ENCODE data around the gene FAM89B.
"Not testable (repeated sequence)": the region's sequence is repeated elsewhere in the genome, so short reads cannot be mapped to it uniquely, and the experiment has no call there.

The FAM89B gene

DNA sequence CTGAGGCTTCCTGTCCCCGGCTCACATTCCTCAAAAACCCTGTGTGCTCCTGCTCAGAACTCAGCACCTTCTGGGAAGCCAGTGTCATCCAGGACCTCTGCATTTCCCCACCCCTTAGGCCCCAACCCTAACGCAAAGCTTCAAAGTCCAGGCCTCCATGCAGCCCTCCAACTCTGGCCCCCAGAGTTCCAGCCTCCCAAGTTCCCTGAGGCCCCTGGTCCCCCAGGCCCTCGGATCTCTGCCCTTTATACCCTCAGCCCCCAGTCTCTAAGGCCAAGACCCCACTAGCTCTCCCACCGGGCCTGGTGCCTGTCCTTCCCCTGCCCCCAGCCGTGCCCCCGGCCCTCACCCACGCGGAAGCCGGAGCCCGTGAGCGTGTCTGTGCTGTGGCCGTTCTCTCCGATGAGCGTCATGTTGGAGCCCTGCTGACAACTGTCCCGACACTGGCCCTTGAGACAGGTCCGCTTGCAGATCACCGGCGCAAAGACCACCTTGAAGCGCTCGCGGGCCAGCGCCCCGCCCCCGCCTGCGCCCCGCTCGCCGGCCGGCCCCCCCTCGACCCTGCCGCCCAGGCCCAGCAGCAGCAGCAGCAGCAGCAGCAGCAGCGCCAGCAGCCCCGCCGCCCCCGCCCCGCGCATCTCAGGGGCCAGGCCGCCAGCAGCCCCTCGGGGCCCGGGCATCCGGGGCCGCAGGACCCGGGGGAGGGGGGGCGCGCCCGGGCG lies 14.9 kb upstream of the FAM89B start:
- DNase-seq (ENCODE audit: low read depth): no peak

DNA sequence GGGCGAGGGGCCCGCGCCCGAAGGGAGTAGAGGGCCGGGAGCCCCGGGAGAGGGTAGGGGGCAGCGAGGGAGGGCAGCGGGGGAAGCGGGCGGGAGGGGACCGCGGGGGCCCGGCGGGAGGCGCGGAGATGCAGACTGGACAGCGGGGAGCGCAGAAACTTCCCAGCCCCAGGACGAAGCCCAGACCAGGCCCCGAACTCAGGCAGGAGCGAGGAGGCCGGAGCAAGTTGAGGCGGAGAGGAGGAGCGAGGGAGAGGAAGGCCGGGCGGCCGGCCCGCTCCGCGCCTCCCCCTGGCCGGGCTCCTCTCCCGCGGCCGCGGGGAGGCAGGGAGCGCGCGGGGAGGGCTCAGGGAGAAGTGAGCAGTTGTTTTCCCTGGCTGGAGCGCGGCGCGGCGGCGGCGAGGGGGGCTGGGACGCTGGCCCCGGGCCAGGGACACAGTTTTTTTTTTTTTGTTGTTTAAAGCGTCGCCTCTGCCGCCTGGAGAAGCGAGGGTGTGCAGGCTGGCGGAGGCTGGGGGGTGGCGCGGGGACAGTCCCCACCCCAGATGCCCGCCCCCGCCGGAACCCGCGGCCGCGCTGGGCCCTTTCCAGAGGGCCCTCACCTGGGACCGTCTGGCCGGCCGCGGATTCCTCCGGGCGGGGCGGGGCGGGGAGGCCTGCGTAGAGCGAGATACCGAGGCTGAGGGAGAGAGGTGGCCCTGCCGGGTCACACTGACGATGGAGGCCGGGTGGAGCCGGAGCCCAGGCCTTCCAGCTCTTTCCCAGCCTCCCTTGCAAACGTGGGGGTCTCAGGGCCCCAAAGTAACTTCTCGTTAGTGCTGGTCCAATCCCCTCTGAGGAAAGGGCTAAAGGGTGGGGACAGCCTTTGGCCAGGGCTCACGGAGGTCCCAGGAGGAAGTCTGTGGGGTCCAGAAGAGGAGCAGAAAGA lies 14.1 kb upstream of the FAM89B start, which contains the start of gene LTBP3:
Gene LTBP3 (minus strand): TSS at position 358 of the 928 bp plus-strand sequence. CDS start 400 bp downstream, outside the sequence.
- no peak for DNase-seq (ENCODE audit: low read depth)

GRCh38 chr11:65558930-65559509 lies 13.3 kb upstream of the FAM89B start:
- DNase-seq (ENCODE audit: low read depth): no peak

DNA sequence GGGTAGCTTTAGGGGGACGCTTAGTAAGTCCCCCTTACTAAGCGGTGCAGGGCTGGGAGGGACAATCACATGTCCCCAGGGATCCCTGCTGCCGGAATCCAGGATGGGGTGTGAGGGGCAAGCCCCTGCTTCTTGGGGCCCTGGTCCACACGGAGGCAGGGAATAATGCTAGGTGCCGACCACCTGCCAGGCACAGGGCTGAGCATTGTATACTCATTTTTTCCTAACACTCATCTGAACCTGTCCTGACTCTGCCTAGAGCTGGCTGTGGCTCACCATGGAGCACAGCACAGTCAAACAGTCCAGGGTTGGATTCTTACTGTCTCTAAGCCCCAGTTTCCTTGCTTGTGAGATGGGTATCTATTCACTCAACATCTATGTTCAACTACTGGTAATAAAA lies 12.8 kb upstream of the FAM89B start:
- no peak for DNase-seq (ENCODE audit: low read depth)

GRCh38 chr11:65559951-65560537 lies 12.3 kb upstream of the FAM89B start:
- DNase-seq (ENCODE audit: low read depth): no peak

DNA sequence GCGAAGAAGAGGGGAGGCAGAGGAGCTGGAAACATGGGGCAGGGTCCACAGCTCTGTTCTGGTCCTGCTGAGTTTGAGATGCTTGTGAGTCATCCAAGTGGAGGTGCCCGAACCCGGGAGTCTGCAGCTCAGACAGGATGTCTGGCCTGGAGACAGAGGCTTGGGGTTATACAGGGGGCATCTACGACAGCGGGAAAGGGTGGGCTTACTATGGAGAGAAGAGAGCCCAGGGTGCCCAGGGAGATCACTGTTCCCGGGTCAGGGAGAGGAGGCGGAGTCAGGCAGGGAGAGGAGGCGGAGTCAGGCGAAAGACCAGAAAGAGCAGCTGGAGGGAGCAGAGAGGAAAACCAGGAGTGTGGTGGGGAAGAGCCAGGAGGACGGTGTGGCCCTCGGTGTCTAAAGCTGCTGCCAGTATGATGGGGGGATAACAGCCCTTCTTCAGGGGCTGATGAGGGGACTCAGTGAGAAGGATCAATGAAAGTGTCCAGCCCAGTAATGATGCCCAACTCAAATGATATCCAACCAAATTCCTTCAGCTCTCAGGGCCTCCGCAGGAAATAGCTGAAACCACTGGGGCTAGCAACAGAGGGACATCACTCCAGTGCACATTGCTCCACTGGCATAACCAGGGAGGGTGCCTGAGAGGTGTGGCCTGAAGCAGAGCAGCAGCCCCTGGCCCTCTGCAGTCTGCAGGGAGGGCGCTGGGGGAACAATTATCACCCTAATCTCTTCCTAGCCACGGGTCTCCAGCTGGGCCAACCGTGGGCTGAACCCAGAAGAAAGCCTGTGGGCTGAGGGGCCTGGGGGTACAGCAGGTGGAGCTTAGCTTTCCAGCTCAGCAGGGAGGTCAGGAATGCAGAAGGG lies 11.6 kb upstream of the FAM89B start:
- DNase-seq (ENCODE audit: low read depth): peak; percentile 63

DNA sequence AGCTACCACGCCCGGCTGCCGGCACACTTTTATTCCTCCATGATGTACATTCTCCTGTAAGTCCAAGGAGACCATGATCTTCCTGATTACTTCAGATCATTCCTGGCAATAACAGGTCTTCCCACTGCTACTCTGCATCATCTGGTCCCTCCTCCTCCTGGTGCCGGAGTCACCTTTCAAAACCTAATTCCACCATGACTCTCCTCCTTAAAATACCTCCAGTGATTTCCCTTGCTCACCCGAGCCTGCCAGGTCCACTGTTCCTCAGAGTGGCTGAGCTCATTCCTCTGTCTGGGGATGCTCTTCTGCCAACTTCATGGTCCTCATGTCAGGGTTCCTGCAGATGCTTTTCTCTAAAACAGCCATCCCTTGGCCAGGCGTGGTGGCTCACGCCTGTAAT lies 10.3 kb upstream of the FAM89B start:
- DNase-seq (ENCODE audit: low read depth): no peak

DNA sequence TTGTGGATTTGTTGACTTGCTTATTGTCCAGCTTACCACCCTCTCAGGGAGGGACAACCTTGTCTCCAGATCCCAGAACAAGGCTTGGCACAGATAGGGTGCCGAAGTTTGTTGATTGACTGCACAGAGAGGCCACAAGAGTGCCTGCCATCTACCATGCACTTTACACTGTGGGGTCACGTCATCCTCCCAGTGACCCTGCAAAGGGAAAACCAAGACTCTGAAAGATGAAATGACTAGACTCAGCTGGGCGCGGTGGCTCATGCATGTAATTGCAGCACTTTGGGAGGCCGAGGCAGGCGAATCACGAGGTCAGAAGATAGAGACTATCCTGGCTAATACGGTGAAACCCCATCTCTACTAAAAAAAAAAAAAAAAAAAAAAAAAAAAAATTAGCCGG lies 9.6 kb upstream of the FAM89B start:
- no peak for DNase-seq (ENCODE audit: low read depth)

DNA sequence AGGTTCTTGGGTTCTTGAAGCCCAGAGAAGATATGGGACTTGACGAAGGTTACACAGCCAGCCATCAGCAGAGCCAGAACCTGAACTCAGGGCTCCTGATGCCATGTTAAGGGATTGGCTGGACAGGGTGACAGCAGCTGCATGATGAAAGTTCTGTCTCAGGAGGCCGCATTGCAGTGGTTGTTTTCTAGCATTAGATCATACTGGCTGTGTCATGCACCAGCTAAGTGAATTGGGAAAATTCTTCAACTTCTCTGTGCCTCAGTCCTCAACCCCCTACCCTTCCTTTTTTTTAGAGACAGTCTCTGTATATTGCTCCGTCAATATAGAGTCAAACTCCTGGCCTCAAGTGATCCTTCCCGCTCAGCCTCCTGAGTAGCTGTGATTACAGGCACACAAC lies 8.7 kb upstream of the FAM89B start:
- DNase-seq (ENCODE audit: low read depth): no peak

- not testable (repeated sequence) for DNase-seq (ENCODE audit: low read depth)
Measured at GRCh38 chr11:65564879-65565559, 7.3 kb upstream of the FAM89B start.

- DNase-seq (ENCODE audit: low read depth): no peak
Measured at GRCh38 chr11:65565624-65566453, 6.5 kb upstream of the FAM89B start.

DNA sequence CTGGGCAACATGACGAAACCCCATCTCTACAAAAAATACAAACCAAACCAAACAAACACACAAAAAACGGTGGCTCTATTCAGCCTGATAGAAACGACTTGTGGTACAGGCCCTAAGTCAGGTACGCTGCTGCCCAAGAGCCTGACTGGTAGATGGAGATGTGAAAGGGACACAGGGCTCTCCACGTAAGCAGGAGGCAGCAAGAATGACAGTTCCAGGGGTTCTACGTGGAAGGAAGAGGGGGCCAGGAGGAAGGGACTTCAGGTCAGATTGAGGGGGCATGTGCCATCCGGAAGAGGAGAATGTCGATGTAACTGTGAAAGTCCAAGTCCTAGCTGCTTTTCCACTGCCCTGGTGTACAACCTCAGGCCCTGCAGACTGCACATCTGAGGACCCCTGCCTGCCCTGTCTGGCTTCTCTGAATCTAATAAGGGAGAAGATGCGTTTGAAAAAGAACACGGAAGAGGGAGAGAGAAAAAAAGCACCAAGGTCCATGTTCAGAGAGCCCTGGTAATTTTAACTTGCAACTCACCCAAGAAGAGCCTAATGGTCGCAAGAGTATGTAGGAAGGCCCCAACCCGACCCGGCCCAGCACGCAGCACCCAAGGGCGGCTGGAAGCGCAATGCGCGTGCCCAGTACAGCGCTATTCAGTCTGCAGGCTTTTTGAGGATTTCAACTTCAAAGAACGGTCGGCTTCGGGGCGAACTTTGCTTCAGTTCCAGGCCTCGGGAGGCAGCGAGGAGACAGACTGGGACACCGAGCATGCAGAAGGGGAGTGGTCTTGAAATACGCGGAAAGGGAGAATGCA lies 3.0 kb upstream of the FAM89B start:
- DNase-seq (ENCODE audit: low read depth): no peak

DNA sequence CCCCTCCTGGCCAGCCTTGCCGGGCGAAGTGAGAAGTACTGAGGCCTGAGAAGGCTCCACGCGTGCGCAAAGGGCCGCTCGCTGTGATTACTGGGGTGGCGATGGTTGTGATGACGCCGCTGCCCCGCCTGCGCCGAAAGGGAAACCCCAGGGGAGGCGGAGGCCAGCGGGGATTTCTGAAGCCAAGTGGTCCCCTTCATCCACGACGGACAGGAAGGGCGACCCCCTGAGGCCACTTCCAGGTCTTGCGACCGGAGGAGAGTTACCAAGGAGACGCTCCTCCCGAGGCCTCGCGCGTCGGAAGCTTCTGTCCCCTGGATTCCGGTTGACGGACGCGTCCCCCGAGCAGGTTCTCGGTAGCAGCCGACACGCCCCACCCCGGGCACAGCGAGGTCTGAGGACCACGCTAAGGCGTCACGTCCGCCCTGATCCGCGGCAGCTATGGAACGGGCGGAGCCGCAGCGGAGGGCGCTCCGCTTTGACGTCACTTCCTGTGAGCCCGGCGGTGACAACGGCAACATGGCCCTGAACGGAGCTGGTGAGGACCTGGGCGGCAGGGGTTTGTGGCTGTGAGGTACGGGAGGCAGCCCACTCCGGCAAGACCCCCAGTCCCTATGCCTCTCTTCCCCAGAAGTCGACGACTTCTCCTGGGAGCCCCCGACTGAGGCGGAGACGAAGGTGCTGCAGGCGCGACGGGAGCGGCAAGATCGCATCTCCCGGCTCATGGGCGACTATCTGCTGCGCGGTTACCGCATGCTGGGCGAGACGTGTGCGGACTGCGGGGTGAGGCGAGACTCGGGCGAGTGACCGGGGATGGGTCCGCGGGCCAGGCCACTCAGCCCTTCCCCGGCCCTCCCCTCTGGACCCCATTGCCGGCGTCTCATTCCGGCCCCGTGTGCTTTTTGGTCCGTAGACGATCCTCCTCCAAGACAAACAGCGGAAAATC lies 2.1 kb upstream of the FAM89B start, which contains the start of gene ZNRD2:
Gene ZNRD2 (plus strand): TSS at position 505 of the 946 bp plus-strand sequence. CDS start 15 bp downstream, at position 520.
- peak; percentile 93 for DNase-seq (ENCODE audit: low read depth)

- no peak for DNase-seq (ENCODE audit: low read depth)
Measured at GRCh38 chr11:65571420-65571819, 918 bp upstream of the FAM89B start.

- no peak for DNase-seq (ENCODE audit: low read depth)
Measured at GRCh38 chr11:65571940-65572339, 398 bp upstream of the FAM89B start.

DNA sequence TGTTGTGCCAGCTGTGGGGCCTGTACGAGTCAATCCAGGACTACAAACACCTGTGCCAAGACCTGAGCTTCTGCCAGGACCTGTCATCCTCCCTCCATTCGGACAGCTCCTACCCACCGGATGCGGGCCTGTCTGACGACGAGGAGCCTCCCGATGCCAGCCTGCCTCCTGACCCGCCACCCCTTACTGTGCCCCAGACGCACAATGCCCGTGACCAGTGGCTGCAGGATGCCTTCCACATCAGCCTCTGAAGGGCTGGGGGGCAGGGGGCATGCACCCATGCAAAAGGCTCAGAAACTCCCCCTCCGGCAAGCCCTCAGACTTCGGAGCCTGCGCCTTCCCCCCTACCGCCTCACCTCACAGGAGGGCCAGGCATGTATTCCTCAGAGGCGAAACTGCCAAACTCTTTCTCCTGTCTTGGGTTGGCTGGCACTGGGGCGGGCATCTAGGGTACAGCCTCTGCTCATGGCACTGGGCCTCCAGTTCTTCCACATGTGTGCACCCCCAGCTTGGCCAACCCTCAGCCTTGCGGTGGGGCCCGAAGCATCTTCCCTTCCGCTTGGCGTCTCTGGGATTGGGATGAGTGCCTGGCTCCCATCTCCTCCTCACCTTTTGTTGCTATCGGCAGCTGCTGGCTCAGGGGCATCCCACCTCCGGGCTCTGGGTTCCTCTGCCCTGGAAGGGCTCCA lies 1.2 kb downstream of the FAM89B start:
- no peak for DNase-seq (ENCODE audit: low read depth)
